AG10803 (cell line): ENCODE measurements around the gene KCNK15.
"Not testable (repeated sequence)": the region's sequence is repeated elsewhere in the genome, so short reads cannot be mapped to it uniquely, and the experiment has no call there.

Source experiments
- DNase-seq: peaks from one replicate; pipeline ENCODE4 v3.0.0; 2010; ENCODE audit warnings: low read depth
- H3K4me3 ChIP-seq: 2 replicates; pipeline ENCODE4 v1.5.1; 2011; ENCODE audit warnings: mild to moderate bottlenecking, low read length, control low read depth
- TF ChIP-seq, protein P1 (sequence below): conservative IDR thresholded peaks from 2 replicates; pipeline ENCODE4 v1.5.1; 2011; ENCODE audit warnings: mild to moderate bottlenecking, low read length, control low read depth, inconsistent platforms

Gene KCNK15

DNA sequence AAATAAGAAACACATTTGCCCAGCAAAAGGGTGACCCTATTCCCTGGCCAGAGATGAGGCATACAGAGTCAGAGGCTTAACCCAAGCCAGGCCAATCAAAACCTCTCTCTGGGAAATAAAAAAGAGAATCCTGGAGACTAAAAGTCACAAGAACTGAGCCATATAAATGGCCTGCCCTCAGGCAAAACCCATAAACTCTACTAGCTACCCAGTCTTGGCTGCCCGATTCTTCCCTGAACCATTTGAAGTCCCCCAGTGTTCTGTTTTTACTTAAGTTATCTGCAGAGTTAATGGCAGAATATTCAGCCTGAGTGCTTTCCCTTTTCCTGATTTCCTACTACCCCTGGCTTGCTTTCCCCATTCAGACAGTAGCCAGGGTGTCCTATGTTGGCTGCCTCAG is 13.9 kb downstream of the KCNK15 start:
- TF ChIP-seq, protein P1, sequence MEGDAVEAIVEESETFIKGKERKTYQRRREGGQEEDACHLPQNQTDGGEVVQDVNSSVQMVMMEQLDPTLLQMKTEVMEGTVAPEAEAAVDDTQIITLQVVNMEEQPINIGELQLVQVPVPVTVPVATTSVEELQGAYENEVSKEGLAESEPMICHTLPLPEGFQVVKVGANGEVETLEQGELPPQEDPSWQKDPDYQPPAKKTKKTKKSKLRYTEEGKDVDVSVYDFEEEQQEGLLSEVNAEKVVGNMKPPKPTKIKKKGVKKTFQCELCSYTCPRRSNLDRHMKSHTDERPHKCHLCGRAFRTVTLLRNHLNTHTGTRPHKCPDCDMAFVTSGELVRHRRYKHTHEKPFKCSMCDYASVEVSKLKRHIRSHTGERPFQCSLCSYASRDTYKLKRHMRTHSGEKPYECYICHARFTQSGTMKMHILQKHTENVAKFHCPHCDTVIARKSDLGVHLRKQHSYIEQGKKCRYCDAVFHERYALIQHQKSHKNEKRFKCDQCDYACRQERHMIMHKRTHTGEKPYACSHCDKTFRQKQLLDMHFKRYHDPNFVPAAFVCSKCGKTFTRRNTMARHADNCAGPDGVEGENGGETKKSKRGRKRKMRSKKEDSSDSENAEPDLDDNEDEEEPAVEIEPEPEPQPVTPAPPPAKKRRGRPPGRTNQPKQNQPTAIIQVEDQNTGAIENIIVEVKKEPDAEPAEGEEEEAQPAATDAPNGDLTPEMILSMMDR, result no peak
- no peak for DNase-seq
- H3K4me3 ChIP-seq, result no peak overlapping the region

DNA sequence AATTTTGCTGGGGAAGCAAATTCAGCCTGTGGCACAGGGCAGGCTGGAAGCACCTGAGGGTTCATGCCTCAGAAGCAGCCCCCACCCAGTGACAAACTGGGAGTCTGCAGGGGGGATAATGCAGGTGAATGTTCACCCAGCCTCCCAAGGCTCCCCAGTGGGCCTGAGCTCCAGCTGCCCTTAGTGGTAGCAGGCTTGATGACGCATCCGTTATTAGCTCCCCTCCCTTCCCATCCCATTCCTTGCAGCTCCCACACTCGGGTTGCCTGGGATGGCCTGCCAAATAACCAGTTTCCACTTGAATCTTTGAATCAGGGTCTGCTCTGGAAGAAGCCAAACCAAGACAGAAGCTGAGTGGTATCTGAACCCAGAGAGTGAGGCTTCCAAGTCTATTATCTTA is 15.8 kb downstream of the KCNK15 start:
- TF ChIP-seq, protein P1, result no peak
- DNase-seq, result no peak
- no peak overlapping the region for H3K4me3 ChIP-seq

DNA sequence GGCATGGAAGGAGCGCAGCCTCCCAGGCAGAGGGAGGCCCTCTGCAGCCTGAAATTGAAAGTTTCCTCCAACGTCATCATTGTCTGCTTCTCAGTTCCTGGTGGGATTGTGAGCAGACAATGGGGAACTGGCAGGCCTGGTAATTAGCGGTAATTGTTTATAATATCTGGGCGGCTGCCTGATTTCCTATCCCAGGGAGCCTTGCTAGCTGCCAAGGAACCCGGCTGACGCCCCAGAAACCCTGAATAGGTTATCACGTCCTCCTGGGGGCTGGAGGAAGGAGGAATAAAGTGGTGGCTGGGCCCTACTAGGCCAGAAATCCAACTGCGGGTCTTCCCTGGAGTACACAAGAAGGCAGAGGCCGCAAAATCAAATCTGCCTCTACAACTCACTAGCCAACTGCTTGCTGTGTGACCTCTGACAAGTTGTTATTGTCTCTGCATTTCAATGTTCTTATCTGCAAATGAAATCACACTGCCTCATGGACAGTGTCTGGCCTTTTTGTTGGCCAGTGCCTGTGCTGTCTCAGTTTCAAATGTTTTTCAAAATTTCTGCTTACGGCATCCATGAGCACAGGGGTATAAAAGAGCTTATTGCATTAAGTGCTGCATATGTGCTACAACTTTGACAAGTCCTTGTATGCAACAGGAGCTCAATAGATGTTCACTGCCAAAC is 16.9 kb downstream of the KCNK15 start:
- no peak overlapping the region for H3K4me3 ChIP-seq
- no peak for DNase-seq
- TF ChIP-seq, protein P1, result no peak

DNA sequence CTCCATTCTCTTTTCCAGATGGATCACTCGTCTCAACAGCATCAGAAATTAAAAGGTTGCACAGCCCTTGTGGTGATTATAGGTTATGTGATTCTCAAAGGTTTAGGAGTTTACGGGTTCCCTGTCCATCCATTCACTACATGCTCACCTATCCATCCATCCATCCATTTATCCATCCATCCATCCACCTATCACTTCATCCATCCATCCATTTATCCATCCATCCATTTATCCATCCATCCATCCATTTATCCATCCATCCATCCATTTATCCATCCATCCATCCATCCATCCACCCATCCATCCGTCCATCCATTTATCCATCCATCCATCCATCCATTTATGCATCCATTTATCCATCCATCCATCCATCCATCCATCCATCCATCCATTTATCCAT is 18.1 kb downstream of the KCNK15 start:
- not testable (repeated sequence) for H3K4me3 ChIP-seq, DNase-seq

DNA sequence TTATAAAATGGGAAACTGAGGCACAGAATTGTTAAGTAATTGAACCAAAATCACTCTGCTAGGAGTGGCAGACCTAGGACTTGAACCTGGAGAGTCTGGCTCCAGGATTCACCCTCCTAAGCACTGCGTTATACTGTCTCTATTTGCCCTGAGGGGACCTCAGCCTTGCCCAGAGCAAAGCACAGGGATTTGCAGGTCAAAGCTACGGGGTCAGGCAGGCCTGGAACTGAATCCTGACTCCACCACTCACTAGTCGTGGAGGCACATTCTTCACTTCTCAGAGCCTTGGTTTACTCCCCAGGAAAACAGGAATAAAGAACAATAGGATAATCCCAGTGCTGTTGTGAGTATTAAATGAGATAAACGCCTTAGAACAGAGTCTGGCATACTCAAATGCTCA is 19.4 kb downstream of the KCNK15 start:
- no peak for DNase-seq
- TF ChIP-seq, protein P1, result no peak
- H3K4me3 ChIP-seq, result no peak overlapping the region

DNA sequence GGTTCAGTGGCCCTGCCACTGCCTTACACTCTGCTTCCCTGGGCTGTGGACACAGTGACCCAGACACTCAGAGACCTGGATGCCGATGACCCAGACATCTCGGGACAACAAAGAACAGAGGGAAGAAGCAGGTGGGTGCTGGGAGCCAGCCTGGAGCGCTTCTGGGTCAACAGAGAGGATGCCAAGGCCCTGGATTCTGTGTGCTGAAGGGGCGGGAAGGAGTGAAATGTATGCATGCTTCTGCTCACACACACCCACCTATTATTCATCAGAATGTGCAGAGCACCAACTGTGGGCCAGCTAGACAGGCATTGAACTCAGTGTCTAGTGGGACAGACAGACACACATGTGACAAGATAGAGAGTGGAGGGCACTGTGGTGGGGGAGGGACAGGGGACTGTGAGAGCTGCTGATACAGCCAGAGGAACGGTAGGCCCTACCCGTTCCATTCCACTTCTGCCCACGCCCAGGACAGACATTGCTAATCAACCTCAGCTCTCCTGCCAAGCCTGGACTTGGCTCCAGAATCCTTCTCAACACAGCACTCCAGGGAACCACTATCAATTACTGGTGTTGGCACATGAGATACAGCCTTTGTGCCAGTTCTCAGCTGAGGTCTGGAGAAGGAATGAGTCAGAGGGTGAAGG is 20.2 kb downstream of the KCNK15 start:
- DNase-seq, result no peak
- H3K4me3 ChIP-seq, result no peak overlapping the region
- TF ChIP-seq, protein P1, result no peak

DNA sequence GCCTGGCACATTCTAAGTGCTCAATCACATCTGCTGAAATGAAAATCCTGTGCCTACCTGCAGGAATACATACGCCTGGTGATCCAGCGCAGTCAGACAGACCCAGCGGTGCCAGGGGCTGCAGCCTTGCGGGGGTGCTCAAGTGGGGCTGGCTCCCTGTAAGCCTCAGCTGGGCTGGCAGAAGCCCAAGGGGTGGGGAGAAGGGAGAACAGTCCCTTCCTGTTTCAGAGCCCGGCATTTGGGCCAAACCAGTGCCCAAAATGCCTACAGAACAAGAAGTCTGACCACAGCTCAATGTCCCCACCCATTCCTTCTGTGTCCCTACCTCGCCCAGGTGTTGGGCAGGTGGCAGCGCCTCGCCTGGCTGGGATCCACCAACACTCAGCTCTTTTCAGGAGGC is 22.6 kb downstream of the KCNK15 start:
- H3K4me3 ChIP-seq, result no peak overlapping the region
- DNase-seq, result no peak

More for the DNA sequence above, 22.6 kb downstream of the KCNK15 start:
- TF ChIP-seq, protein P1, result no peak
